Transverse colon (tissue), 4 donors: Measurements from ENCODE around the gene KCNIP3.

ENCODE experiments used
- EP300 ChIP-seq: sonication (generic); formaldehyde crosslinking; IDR thresholded peaks from one replicate; pipeline ENCODE4 v1.6.1; 2017; ENCODE audit warnings: antibody characterized with exemption, low read depth
- POLR2A ChIP-seq: fragments of 450-650 bp; IDR thresholded peaks from one replicate; pipeline ENCODE4 v1.6.1; 2016; ENCODE audit warnings: antibody characterized with exemption, mild to moderate bottlenecking, moderate library complexity
- POLR2AphosphoS5 ChIP-seq, 3 donors: sonication (generic); formaldehyde crosslinking; IDR thresholded peaks; one replicate each; pipeline ENCODE4 v1.6.1; 2016; ENCODE audit warnings: antibody characterized with exemption in 3 of 3
- TF ChIP-seq, protein P1 (sequence below), 5 experiments: fragments of 200-600 bp in 3 of 5; fragments of 450-650 bp in 2 of 5; sonication (generic) in 3 of 5; IDR thresholded peaks; 1 replicate in 2 of 5; 2 replicates in 3 of 5; pipeline ENCODE4 v1.5.1; 2016 to 2017; ENCODE audit warnings: antibody characterized with exemption in 5 of 5, inconsistent platforms in 3 of 5, mild to moderate bottlenecking in 2 of 5, moderate library complexity in 1 of 5

DNA sequence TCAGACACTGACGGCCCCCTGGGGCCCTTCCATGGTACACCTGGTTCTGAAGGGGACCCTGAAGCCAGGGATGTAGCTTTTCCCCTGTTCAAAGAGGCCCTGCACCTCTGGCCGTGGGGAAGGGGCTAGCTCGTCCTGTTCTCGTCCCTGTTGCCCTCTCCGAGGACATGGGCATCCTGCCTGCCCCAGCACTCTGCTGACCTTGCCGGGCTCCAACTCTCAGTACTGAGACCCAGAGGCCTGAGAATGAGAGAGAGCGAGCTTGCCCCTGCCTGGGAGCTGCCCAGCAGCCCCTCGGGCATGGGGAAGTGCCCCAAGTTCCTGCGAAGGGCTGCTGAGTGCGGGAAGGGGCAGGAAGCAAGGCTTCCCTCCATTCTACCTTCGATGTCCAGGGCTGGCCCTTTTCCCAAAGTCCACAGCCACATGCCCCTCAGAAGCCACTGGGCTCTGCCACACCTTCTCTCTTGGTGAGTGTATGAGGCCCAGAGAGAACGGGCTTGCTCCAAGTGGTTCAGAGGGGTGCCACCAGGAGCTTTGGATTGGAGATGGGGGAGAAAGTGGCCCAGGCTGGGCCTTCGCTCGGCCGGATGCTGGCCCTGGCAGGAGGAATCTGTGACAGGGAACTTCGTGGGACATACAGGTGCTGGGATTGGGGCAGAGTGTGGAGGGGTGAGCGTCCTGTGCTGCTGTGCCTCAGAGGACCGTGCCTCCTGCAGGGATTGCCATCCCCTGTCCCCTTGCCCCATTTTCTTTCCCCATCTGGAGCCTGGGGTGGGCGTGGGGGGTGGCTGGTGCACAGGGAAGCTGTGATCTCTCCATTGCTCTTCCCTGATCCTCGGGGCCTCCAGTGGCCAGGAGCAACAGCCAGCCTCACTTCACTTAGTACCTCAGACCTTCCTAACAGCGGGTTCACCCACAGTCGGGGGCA is 50.8 kb downstream of the KCNIP3 start:
- TF ChIP-seq, protein P1, sequence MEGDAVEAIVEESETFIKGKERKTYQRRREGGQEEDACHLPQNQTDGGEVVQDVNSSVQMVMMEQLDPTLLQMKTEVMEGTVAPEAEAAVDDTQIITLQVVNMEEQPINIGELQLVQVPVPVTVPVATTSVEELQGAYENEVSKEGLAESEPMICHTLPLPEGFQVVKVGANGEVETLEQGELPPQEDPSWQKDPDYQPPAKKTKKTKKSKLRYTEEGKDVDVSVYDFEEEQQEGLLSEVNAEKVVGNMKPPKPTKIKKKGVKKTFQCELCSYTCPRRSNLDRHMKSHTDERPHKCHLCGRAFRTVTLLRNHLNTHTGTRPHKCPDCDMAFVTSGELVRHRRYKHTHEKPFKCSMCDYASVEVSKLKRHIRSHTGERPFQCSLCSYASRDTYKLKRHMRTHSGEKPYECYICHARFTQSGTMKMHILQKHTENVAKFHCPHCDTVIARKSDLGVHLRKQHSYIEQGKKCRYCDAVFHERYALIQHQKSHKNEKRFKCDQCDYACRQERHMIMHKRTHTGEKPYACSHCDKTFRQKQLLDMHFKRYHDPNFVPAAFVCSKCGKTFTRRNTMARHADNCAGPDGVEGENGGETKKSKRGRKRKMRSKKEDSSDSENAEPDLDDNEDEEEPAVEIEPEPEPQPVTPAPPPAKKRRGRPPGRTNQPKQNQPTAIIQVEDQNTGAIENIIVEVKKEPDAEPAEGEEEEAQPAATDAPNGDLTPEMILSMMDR (IDR thresholded peaks at IDR 0.05), result no peak
- TF ChIP-seq POLR2A (no peak), EP300 (no peak), POLR2AphosphoS5 (IDR thresholded peaks at IDR 0.05) (no peak)
